Measurements from ENCODE around the gene DMRTA2.

Gene DMRTA2

DNA sequence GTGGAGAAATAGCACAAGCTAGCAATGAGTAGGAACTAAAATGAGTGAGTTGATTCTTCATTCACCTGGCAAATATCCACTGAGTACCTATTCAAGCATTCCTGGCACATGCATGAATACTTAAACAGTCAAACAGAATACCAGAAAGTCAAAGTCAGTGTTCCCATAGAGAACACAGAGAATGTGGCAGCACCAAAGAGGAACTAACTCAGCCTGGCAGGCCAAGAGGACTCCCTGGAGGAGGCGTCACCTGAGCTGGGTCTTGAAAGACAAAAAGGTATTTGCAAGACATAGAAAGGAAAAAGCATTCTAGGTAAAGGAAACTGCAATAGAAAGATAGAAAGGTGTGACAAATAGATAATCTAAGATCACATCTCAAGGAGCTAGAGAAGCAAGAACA is 49.7 kb downstream of the DMRTA2 start:
- DNase-seq = no peak

DNA sequence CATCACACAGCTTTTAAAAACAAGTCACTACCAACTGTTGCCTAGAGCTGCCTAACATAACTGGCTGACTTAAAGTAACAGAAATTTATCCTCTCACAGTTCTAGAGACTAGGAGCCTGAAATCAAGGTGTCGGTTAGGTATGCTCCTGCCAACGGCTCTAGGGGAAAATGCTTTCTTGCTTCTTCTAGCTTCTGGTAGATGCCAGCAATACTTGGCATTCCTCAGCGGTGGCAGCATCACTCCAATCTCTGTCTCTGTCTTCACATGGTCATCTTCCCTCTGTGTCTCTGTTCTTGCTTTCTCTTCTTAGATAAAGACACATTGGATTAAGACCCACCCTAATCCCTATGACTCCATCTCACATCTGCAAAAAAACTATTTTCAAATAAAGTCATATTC is 51.5 kb downstream of the DMRTA2 start:
- DNase-seq = no peak

DNA sequence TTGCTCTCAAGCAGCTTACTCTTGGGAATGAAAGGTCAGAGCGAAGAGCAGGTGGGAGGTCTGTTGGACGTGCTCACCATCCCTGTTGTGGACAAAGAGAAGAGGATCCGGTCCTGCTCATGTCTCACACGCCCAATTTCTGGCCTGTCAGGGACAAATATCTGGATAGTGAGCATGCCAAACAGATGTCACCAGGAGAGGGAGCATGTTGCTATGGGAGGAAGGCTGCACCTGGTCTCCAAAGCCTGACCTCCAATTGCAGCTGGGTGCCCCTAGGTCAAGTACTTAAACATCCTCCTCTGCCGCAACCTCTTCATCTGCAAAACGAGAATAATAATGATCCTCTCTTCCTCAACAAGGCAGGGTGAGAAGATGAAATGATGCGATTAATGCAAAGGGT is 53.4 kb downstream of the DMRTA2 start:
- DNase-seq = no peak

GRCh38 chr1:50369008-50369634 is 54.1 kb downstream of the DMRTA2 start:
- no peak for DNase-seq

DNA sequence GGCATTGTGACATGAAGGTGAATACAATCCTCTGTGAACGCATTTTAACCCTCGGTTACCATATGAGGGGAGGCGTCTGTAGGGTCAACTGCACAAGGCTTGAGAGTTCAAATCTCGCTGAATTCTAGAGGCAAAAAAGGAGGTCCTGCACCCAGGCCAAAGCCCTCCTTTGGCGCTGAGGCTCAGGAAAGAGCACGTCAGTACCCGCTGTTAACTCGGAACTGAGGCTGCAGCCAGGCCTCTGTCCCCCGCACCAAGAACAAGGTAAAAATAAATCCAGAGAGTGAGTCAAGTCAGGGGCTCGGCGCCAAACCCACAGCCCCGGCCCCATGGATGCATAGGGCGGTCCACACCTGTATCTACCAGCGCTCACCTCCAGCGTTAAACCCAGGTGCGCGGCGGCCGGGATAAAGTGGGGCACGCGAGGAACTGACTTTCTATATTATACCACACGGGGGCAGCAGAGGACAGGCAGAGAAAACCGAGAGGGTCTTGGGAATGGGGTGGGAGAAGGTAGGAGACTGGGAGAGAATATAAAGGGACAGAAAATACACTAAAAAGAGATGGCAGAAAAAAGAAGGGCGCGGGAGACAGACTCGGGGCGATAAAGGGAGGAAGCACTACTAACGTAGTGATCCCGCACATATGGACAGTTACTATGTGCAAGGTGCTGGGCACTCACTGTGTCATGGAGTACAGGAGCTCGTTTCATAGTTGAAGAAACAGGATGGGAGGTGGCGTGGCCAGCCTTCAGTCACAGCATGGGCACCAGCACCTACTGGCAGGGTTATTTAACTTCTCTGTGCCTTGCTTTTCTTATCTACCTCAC is 54.9 kb downstream of the DMRTA2 start:
- DNase-seq = no peak

Measured in central memory CD4-positive, alpha-beta T cell (primary cell).